GM18861 (cell line): Measurements from ENCODE around the gene SH3GL1.

Experiments used
- ATAC-seq: cut with Tn5 transposase; IDR thresholded peaks from one replicate; pipeline ENCODE4 v1.9.1; 2021; ENCODE audit not compliant: unreplicated experiment

SH3GL1 gene

GRCh38 chr19:4400135-4400936 is at the start of gene SH3GL1:
Gene SH3GL1, minus strand, starts transcription at chr19:4400547. Its CDS starts 179 bp downstream, at chr19:4400368.
- ATAC-seq, result peak; percentile 54

- ATAC-seq, result no peak
Observed at GRCh38 chr19:4449639-4450028, 49.3 kb upstream of the SH3GL1 start.

- ATAC-seq, result no peak
Observed at GRCh38 chr19:4449022-4449638, 48.8 kb upstream of the SH3GL1 start.

- ATAC-seq, result no peak
Observed at GRCh38 chr19:4448147-4448985, 48.0 kb upstream of the SH3GL1 start.

- ATAC-seq, result no peak
Observed at GRCh38 chr19:4447327-4448146, 47.2 kb upstream of the SH3GL1 start.

GRCh38 chr19:4446704-4447200 is 46.4 kb upstream of the SH3GL1 start:
- no peak for ATAC-seq

- ATAC-seq, result no peak
Observed at GRCh38 chr19:4445963-4446703, 45.8 kb upstream of the SH3GL1 start.

- no peak for ATAC-seq
Observed at GRCh38 chr19:4444765-4445741, 44.7 kb upstream of the SH3GL1 start.

- ATAC-seq, result no peak
Observed at GRCh38 chr19:4443966-4444764, 43.8 kb upstream of the SH3GL1 start.

- ATAC-seq, result no peak
Observed at GRCh38 chr19:4443188-4443587, 42.8 kb upstream of the SH3GL1 start.

- ATAC-seq, result no peak
Observed at GRCh38 chr19:4442819-4443146, 42.4 kb upstream of the SH3GL1 start.

- no peak for ATAC-seq
Observed at GRCh38 chr19:4441994-4442818, 41.9 kb upstream of the SH3GL1 start.

GRCh38 chr19:4439243-4439642 is 38.9 kb upstream of the SH3GL1 start:
- ATAC-seq, result no peak

- no peak for ATAC-seq
Observed at GRCh38 chr19:4437103-4437502, 36.8 kb upstream of the SH3GL1 start.

GRCh38 chr19:4436231-4436630 is 35.9 kb upstream of the SH3GL1 start:
- ATAC-seq, result no peak

GRCh38 chr19:4434391-4434790 is 34.0 kb upstream of the SH3GL1 start:
- ATAC-seq, result no peak

GRCh38 chr19:4432918-4433506 is 32.7 kb upstream of the SH3GL1 start:
- ATAC-seq, result no peak
